ENCODE measurements around the gene HSF2. TPM values are rescaled to one million over a fixed set of nuclear protein-coding genes. Genes with fewer than 3 reads are reported as not detected.
"Not testable (repeated sequence)": the region's sequence is repeated elsewhere in the genome, so short reads cannot be mapped to it uniquely, and the experiment has no call there.

Gene HSF2
- total RNA-seq, 1 experiment from 2014 or later, result 12.3 TPM

GRCh38 chr6:122454673-122455072 is 55.2 kb downstream of the HSF2 start:
- H3K4me3 ChIP-seq (ENCODE audit: low read depth, low read length), result no peak overlapping the region
- Mint-ChIP-seq H3K4me3 (ENCODE audit: unreplicated experiment) (no peak overlapping the region), H3K27me3 (ENCODE audit: insufficient read depth, unreplicated experiment) (no peaks in the 10 kb centered on the region), H3K36me3 (ENCODE audit: insufficient read depth, unreplicated experiment) (peaks cover 56% of the 10 kb centered on the region), H3K4me1 (ENCODE audit: low read depth, unreplicated experiment) (peaks cover 17% of the 10 kb centered on the region), H3K27ac (ENCODE audit: unreplicated experiment) (no peak overlapping the region), H3K9me3 (ENCODE audit: unreplicated experiment) (no peaks in the 10 kb centered on the region)
- no TSS peak for BruUV-seq (replicated peaks)
- no peaks in the 10 kb centered on the region for H3K27me3 ChIP-seq (replicated peaks; ENCODE audit: control insufficient read depth, insufficient read depth, low read length)
- TF ChIP-seq CTCF (IDR thresholded peaks at IDR 0.05; ENCODE audit: insufficient read depth in 1 of 2, low read depth in 1 of 2, low read length in 1 of 2, severe bottlenecking in 1 of 2, unreplicated experiment in 1 of 2), result no peak
- peaks cover 9% of the 10 kb centered on the region for H3K4me1 ChIP-seq
- CTCF ChIA-PET, result no interaction called here
- DNase-seq, result no peak
- intact Hi-C loops (cut with micrococcal nuclease; ENCODE audit: unreplicated experiment), result no loop called here
- H3K9me3 ChIP-seq, result no peaks in the 10 kb centered on the region
- no peaks in the 10 kb centered on the region; the same call in 1 of the 2 replicates for H3K36me3 ChIP-seq (ENCODE audit: control insufficient read depth, insufficient read depth, low read length)
- POLR2A ChIA-PET, result no interaction called here

- H3K4me3 ChIP-seq (ENCODE audit: low read depth, low read length); H3K4me3 Mint-ChIP-seq (ENCODE audit: unreplicated experiment); BruUV-seq (replicated peaks); H3K27me3 ChIP-seq (replicated peaks; ENCODE audit: control insufficient read depth, insufficient read depth, low read length); H3K9me3 ChIP-seq; DNase-seq; POLR2A ChIA-PET; H3K27ac Mint-ChIP-seq (ENCODE audit: unreplicated experiment); intact Hi-C loops (cut with micrococcal nuclease; ENCODE audit: unreplicated experiment); H3K36me3 ChIP-seq (ENCODE audit: control insufficient read depth, insufficient read depth, low read length); CTCF ChIA-PET; H3K27me3 Mint-ChIP-seq (ENCODE audit: insufficient read depth, unreplicated experiment); H3K9me3 Mint-ChIP-seq (ENCODE audit: unreplicated experiment): not testable (repeated sequence)
- peaks cover 18% of the 10 kb centered on the region for H3K4me1 Mint-ChIP-seq (ENCODE audit: low read depth, unreplicated experiment)
- H3K4me1 ChIP-seq, result peaks cover 11% of the 10 kb centered on the region
- H3K36me3 Mint-ChIP-seq (ENCODE audit: insufficient read depth, unreplicated experiment), result peaks cover 52% of the 10 kb centered on the region
Observed at GRCh38 chr6:122455116-122455515, 55.7 kb downstream of the HSF2 start.

GRCh38 chr6:122458087-122458486 is 58.6 kb downstream of the HSF2 start:
- intact Hi-C loops (cut with micrococcal nuclease; ENCODE audit: unreplicated experiment), result no loop called here
- H3K27me3 ChIP-seq (replicated peaks; ENCODE audit: control insufficient read depth, insufficient read depth, low read length), result no peaks in the 10 kb centered on the region
- CTCF ChIA-PET, result no interaction called here
- no TSS peak for BruUV-seq (replicated peaks)
- Mint-ChIP-seq H3K27ac (ENCODE audit: unreplicated experiment) (no peak overlapping the region), H3K36me3 (ENCODE audit: insufficient read depth, unreplicated experiment) (peaks cover 34% of the 10 kb centered on the region), H3K27me3 (ENCODE audit: insufficient read depth, unreplicated experiment) (no peaks in the 10 kb centered on the region), H3K4me1 (ENCODE audit: low read depth, unreplicated experiment) (peaks cover 25% of the 10 kb centered on the region), H3K9me3 (ENCODE audit: unreplicated experiment) (peaks cover 8% of the 10 kb centered on the region), H3K4me3 (ENCODE audit: unreplicated experiment) (no peak overlapping the region)
- no peaks in the 10 kb centered on the region for H3K36me3 ChIP-seq (ENCODE audit: control insufficient read depth, insufficient read depth, low read length)
- DNase-seq, result no peak
- H3K4me3 ChIP-seq (ENCODE audit: low read depth, low read length), result no peak overlapping the region
- peaks cover 11% of the 10 kb centered on the region for H3K4me1 ChIP-seq
- no peak for TF ChIP-seq CTCF (IDR thresholded peaks at IDR 0.05; ENCODE audit: insufficient read depth in 1 of 2, low read depth in 1 of 2, low read length in 1 of 2, severe bottlenecking in 1 of 2, unreplicated experiment in 1 of 2)
- POLR2A ChIA-PET, result no interaction called here
- H3K9me3 ChIP-seq, result no peaks in the 10 kb centered on the region

- no TSS peak for BruUV-seq (replicated peaks)
- POLR2A ChIA-PET, result no interaction called here
Observed at GRCh38 chr6:122459240-122459639, 59.8 kb downstream of the HSF2 start.

More at GRCh38 chr6:122459240-122459639, 59.8 kb downstream of the HSF2 start:
- no peak overlapping the region for H3K4me3 ChIP-seq (ENCODE audit: low read depth, low read length)
- H3K4me3 Mint-ChIP-seq (ENCODE audit: unreplicated experiment), result no peak overlapping the region
- CTCF ChIA-PET, result no interaction called here
- DNase-seq, result no peak
- no peak overlapping the region for H3K27ac Mint-ChIP-seq (ENCODE audit: unreplicated experiment)
- H3K36me3 Mint-ChIP-seq (ENCODE audit: insufficient read depth, unreplicated experiment), result peaks cover 23% of the 10 kb centered on the region
- H3K4me1 Mint-ChIP-seq (ENCODE audit: low read depth, unreplicated experiment), result peaks cover 25% of the 10 kb centered on the region
- H3K4me1 ChIP-seq, result peaks cover 11% of the 10 kb centered on the region
- no peaks in the 10 kb centered on the region for H3K27me3 Mint-ChIP-seq (ENCODE audit: insufficient read depth, unreplicated experiment)
- H3K27me3 ChIP-seq (replicated peaks; ENCODE audit: control insufficient read depth, insufficient read depth, low read length), result no peaks in the 10 kb centered on the region
- no peak for TF ChIP-seq CTCF (IDR thresholded peaks at IDR 0.05; ENCODE audit: insufficient read depth in 1 of 2, low read depth in 1 of 2, low read length in 1 of 2, severe bottlenecking in 1 of 2, unreplicated experiment in 1 of 2)
- intact Hi-C loops (cut with micrococcal nuclease; ENCODE audit: unreplicated experiment), result no loop called here
- H3K9me3 Mint-ChIP-seq (ENCODE audit: unreplicated experiment), result peaks cover 8% of the 10 kb centered on the region
- H3K9me3 ChIP-seq, result no peaks in the 10 kb centered on the region
- H3K36me3 ChIP-seq (ENCODE audit: control insufficient read depth, insufficient read depth, low read length), result no peaks in the 10 kb centered on the region

Data from Caco-2 (cell line).